K562 (cell line): ENCODE measurements around the gene TUBB4B. TPM values are rescaled to one million over a fixed set of nuclear protein-coding genes. Genes with fewer than 3 reads are reported as not detected.

Source experiments
- ATAC-seq: fragments of 200-7000 bp; cut with Tn5 transposase; 3 replicates; pipeline ENCODE4 v1.9.1; 2020; ENCODE audit warnings: moderate library complexity
- BruUV-seq: library from RNA; stranded (reverse); fragments of 400-500 nt; replicated peaks from 2 replicates; lab custom pipeline; 2021; lab: Mats Ljungman, UMichigan
- CTCF ChIA-PET: fragments of 300-600 bp; formaldehyde crosslinking; extraction: SDS; loops from one replicate; lab custom pipeline; 2021; ENCODE audit warnings: low intra/inter-chr PET ratio; lab: Yijun Ruan, JAX
- POLR2A ChIA-PET: fragments of 300-600, 350-650 bp; sonication (Branson Sonifier 250); formaldehyde crosslinking; extraction: SDS; loops from one replicate; lab custom pipeline; 2021; ENCODE audit warnings: antibody characterized with exemption, inconsistent platforms; lab: Yijun Ruan, JAX
- DNase-seq, 4 experiments: peaks; one replicate each; pipeline versions ENCODE4 v3.0.0 to v3.0.0-alpha.2; 2011 to 2018; ENCODE audit warnings: low spot score in 3 of 4, mixed read lengths in 3 of 4; ENCODE audit errors: extremely low read depth in 1 of 4
- FAIRE-seq: peaks from 2 replicates; lab custom pipeline; 2011; peaks lifted over from hg19 to GRCh38; lab: Jason Lieb, UNC
- H2AFZ ChIP-seq: 2 replicates; pipeline ENCODE4 v1.6.0; 2011; ENCODE audit warnings: low read depth, low read length, control low read depth, inconsistent platforms
- H3K27ac ChIP-seq: fragments of 200-600 bp; 3 replicates; pipeline ENCODE4 v1.8.0; 2011; ENCODE audit warnings: low read depth, mild to moderate bottlenecking, control low read depth, inconsistent platforms, low read length, moderate library complexity, mixed read lengths; ENCODE audit errors: extremely low read depth
- H3K27me3 ChIP-seq, 2 experiments: fragments of 300-600 bp in 1 of 2; 2 replicates in 1 of 2; 3 replicates in 1 of 2; pipeline versions ENCODE4 v1.6.0 to v1.8.0; 2011; ENCODE audit warnings: inconsistent platforms in 2 of 2, low read length in 2 of 2, mild to moderate bottlenecking in 1 of 2, mixed read lengths in 1 of 2, moderate library complexity in 1 of 2; ENCODE audit not compliant: control insufficient read depth in 2 of 2, insufficient read depth in 2 of 2
- H3K36me3 ChIP-seq: fragments of 300-600 bp; 3 replicates; pipeline ENCODE4 v1.8.0; 2011; ENCODE audit warnings: mild to moderate bottlenecking, low read length, inconsistent platforms; ENCODE audit not compliant: control insufficient read depth, insufficient read depth
- H3K4me1 ChIP-seq, 2 experiments: fragments of 200-600 bp in 1 of 2; replicated peaks in 1 of 2; 2 replicates in 1 of 2; 3 replicates in 1 of 2; pipeline versions ENCODE4 v1.5.1 to v1.8.0; 2011; ENCODE audit warnings: inconsistent platforms in 2 of 2, low read length in 2 of 2, mild to moderate bottlenecking in 1 of 2, mixed read lengths in 1 of 2, moderate library complexity in 1 of 2; ENCODE audit not compliant: control insufficient read depth in 2 of 2, insufficient read depth in 2 of 2
- H3K4me2 ChIP-seq: 2 replicates; pipeline ENCODE4 v1.6.1; 2011; ENCODE audit warnings: low read length, control low read depth, inconsistent platforms, mixed read lengths; ENCODE audit not compliant: insufficient read depth
- H3K4me3 ChIP-seq: fragments of 200-600 bp; sonication (generic), shearing (Covaris generic); 2 replicates; pipeline ENCODE4 v1.5.1; 2016; ENCODE audit warnings: control low read depth, inconsistent platforms
- H3K79me2 ChIP-seq: fragments of 200-600 bp; 3 replicates; pipeline ENCODE4 v1.8.0; 2011; ENCODE audit warnings: low read length, inconsistent platforms; ENCODE audit not compliant: control insufficient read depth, insufficient read depth
- H3K9ac ChIP-seq, 2 experiments: 2 replicates each; pipeline versions ENCODE4 v1.6.0 to v1.6.1; 2011; ENCODE audit warnings: low read depth in 2 of 2, low read length in 2 of 2, control low read depth in 1 of 2, inconsistent platforms in 1 of 2, mild to moderate bottlenecking in 1 of 2, mixed read lengths in 1 of 2; ENCODE audit not compliant: insufficient read depth in 1 of 2
- H3K9me1 ChIP-seq: one replicate; pipeline ENCODE4 v1.6.0; 2011; ENCODE audit warnings: inconsistent platforms, mild to moderate bottlenecking, low read length, moderate library complexity; ENCODE audit not compliant: control insufficient read depth, insufficient read depth
- H3K9me3 ChIP-seq: replicated peaks from 2 replicates; pipeline ENCODE4 v1.5.1; 2011; ENCODE audit warnings: low read depth, low read length, inconsistent platforms; ENCODE audit not compliant: control insufficient read depth, insufficient read depth
- H4K20me1 ChIP-seq: replicated peaks from 2 replicates; pipeline ENCODE4 v1.6.1; 2011; ENCODE audit warnings: low read length, inconsistent platforms, mixed read lengths; ENCODE audit not compliant: control insufficient read depth, insufficient read depth
- CC2D1A ChIP-seq: fragments of 450-650 bp; IDR thresholded peaks from 2 replicates; pipeline ENCODE4 v1.6.1; 2017; ENCODE audit warnings: mild to moderate bottlenecking
- KDM1A ChIP-seq, 2 experiments: fragments of 450-650 bp; IDR thresholded peaks; 2 replicates each; pipeline ENCODE4 v1.6.1; 2016; ENCODE audit warnings: mild to moderate bottlenecking in 2 of 2
- NONO ChIP-seq, 2 experiments: fragments of 200-400 bp in 1 of 2; fragments of 450-650 bp in 1 of 2; formaldehyde crosslinking in 1 of 2; IDR thresholded peaks; 2 replicates each; pipeline ENCODE4 v1.6.1; 2017; ENCODE audit warnings: low read depth in 2 of 2, mild to moderate bottlenecking in 2 of 2, moderate library complexity in 2 of 2, low read length in 1 of 2
- PHB2 ChIP-seq: fragments of 450-650 bp; IDR thresholded peaks from 2 replicates; pipeline ENCODE4 v1.6.1; 2017; ENCODE audit warnings: low read depth
- POLR2G ChIP-seq: fragments of 200-400 bp; formaldehyde crosslinking; IDR thresholded peaks from 2 replicates; pipeline ENCODE4 v1.6.1; 2017; ENCODE audit warnings: low read depth, mild to moderate bottlenecking, antibody characterized with exemption, low read length, moderate library complexity
- RFX5 ChIP-seq: IDR thresholded peaks from 2 replicates; pipeline ENCODE4 v1.6.1; 2011; ENCODE audit warnings: low read depth, mild to moderate bottlenecking, improper control_type of control experiment, low read length
- SMARCA4 ChIP-seq: fragments of 450-650 bp; IDR thresholded peaks from 2 replicates; pipeline ENCODE4 v1.6.1; 2016
- WGBS: fragments of 100-300 bp; shearing (Covaris generic); methylation state at CpG from one replicate; pipeline ENCODE4 v1.1.6; 2016; ENCODE audit warnings: low coverage, mixed read lengths; ENCODE audit not compliant: insufficient coverage; ENCODE audit errors: missing lambda C conversion rate; 5-methylcytosine and 5-hydroxymethylcytosine counted together
- in situ Hi-C: fragments of 300-500 bp; cut with MboI; formaldehyde crosslinking; loops from 4 replicates; pipeline ENCODE4 v1.15.0; 2018; ENCODE audit warnings: inconsistent platforms, mixed read lengths
- intact Hi-C: fragments of 100-400 bp; cut with micrococcal nuclease; formaldehyde crosslinking; loops from 2 replicates; pipeline ENCODE4 v1.14.2; 2022
- polyA plus RNA-seq, 8 experiments: library from polyadenylated mRNA; depleted of rRNA in 4 of 8; stranded (reverse) in 5 of 8; unstranded in 3 of 8; fragments of >200 nt; fragmentation: Nextera tagmentation in 2 of 8; fragmentation: Illumina TruSeq in 1 of 8; extraction: Ambion mirVana in 2 of 8; extraction: Trizol in 1 of 8; gene quantifications; 2 replicates each; pipeline versions ENCODE4 v1.2.1 to v1.2.3, GENCODE V29; 2011 to 2014; ENCODE audit warnings: inconsistent platforms in 1 of 8, missing spikeins in 1 of 8
- total RNA-seq, 7 experiments: library from RNA; depleted of rRNA in 6 of 7; stranded (reverse); fragments of >200 nt in 6 of 7; fragmentation: Illumina TruSeq in 2 of 7; extraction: Trizol in 2 of 7; gene quantifications; 2 replicates each; pipeline versions ENCODE4 v1.2.1 to v1.2.3, GENCODE V29; 2011 to 2021; ENCODE audit warnings: low replicate concordance in 1 of 7
- TF ChIP-seq, protein P1 (sequence below): sonication (generic); formaldehyde crosslinking; IDR thresholded peaks from 2 replicates; pipeline ENCODE4 v1.8.0; 2023; ENCODE audit warnings: mild to moderate bottlenecking, missing genetic modification reagents
- TF ChIP-seq, protein P2 (sequence below): fragments of 450-650 bp; IDR thresholded peaks from 2 replicates; pipeline ENCODE4 v1.6.1; 2016; ENCODE audit warnings: missing biosample characterization, missing genetic modification characterization
- TF ChIP-seq, protein P3 (sequence below), 2 experiments: fragments of 450-650 bp; conservative IDR thresholded peaks; 2 replicates each; pipeline ENCODE4 v1.6.1; 2017; ENCODE audit warnings: mild to moderate bottlenecking in 2 of 2, moderate library complexity in 2 of 2

The TUBB4B gene
- total and polyA plus RNA-seq, 9 of the 15 experiments (the other 6 are each of a cell fraction or from before 2014, with no cell fraction given) = 24.1 to 443 (median 268) TPM

- TF ChIP-seq, protein P1, sequence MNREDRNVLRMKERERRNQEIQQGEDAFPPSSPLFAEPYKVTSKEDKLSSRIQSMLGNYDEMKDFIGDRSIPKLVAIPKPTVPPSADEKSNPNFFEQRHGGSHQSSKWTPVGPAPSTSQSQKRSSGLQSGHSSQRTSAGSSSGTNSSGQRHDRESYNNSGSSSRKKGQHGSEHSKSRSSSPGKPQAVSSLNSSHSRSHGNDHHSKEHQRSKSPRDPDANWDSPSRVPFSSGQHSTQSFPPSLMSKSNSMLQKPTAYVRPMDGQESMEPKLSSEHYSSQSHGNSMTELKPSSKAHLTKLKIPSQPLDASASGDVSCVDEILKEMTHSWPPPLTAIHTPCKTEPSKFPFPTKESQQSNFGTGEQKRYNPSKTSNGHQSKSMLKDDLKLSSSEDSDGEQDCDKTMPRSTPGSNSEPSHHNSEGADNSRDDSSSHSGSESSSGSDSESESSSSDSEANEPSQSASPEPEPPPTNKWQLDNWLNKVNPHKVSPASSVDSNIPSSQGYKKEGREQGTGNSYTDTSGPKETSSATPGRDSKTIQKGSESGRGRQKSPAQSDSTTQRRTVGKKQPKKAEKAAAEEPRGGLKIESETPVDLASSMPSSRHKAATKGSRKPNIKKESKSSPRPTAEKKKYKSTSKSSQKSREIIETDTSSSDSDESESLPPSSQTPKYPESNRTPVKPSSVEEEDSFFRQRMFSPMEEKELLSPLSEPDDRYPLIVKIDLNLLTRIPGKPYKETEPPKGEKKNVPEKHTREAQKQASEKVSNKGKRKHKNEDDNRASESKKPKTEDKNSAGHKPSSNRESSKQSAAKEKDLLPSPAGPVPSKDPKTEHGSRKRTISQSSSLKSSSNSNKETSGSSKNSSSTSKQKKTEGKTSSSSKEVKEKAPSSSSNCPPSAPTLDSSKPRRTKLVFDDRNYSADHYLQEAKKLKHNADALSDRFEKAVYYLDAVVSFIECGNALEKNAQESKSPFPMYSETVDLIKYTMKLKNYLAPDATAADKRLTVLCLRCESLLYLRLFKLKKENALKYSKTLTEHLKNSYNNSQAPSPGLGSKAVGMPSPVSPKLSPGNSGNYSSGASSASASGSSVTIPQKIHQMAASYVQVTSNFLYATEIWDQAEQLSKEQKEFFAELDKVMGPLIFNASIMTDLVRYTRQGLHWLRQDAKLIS (CRISPR knock-in tag) = no peak
- TF ChIP-seq CC2D1A (no peak), NONO (IDR thresholded peaks at IDR 0.05; ENCODE audit: low read depth in 2 of 2, low read length in 1 of 2) (no peak), SMARCA4 (no peak), KDM1A (IDR thresholded peaks at IDR 0.05) (no peak), RFX5 (no peak)
Observed at GRCh38 chr9:137251194-137251461, 10.0 kb downstream of the TUBB4B start, which contains the start of gene STPG3 (continued).

DNA sequence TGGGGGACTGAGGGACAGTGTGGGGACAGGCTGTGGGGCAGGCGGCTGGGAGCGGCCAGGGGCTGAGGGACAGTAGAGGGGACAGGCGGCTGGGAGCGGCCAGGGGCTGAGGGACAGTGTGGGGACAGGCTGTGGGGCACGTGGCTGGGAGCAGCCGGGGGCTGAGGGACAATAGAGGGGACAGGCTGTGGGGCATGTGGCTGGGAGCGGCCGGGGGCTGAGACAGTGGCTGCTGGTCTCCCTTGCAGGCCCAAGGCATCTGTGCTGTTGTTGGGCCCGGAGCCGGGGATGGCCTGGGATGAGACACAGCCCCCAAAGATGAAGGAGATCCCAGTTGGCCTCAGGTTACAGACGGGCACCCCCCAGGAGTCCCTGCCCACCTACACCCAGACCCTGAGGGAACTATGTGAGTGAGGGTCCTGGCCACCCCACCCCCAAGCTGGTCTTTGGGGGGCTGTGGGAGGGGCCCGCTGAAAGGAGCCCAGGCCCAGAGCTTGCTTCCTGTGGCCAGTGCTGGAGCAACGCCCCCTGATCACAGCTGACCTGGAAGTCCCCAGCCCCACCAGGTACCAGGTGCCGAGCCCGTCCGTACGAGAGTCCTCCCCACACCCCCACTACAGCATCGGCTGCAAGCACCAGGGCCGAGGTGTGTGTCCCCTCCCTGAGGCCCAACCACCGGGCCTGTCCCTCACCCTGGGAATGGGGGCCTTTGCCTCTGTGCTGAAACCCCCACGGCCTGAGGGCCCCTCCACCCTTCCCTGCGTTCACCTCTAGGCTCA lies 10.6 kb downstream of the TUBB4B start:
- ATAC-seq = no peak
- in situ Hi-C loops = no loop called here
- peak overlapping the region in 1 of 2 experiments; percentile 65; a peak in 2 of 4 replicates for H3K9ac ChIP-seq
- H3K4me2 ChIP-seq = no peak overlapping the region
- peaks cover 7% of the 10 kb centered on the region for H3K36me3 ChIP-seq
- H3K9me1 ChIP-seq = no peaks in the 10 kb centered on the region
- H3K27ac ChIP-seq = no peak overlapping the region
- POLR2A ChIA-PET = interaction anchor here (8.3 kb wide), 1 partner anchor 9 kb away, joined by 221 read pairs; the partner anchor contains the start of gene TUBB4B
- TF ChIP-seq, protein P2, sequence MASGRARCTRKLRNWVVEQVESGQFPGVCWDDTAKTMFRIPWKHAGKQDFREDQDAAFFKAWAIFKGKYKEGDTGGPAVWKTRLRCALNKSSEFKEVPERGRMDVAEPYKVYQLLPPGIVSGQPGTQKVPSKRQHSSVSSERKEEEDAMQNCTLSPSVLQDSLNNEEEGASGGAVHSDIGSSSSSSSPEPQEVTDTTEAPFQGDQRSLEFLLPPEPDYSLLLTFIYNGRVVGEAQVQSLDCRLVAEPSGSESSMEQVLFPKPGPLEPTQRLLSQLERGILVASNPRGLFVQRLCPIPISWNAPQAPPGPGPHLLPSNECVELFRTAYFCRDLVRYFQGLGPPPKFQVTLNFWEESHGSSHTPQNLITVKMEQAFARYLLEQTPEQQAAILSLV (tag) = no peak
- TF ChIP-seq PHB2 (no peak), POLR2G (0 out of 2 replicates have a peak, but pooled peaks have one; percentile 35)
- TF ChIP-seq, protein P3, sequence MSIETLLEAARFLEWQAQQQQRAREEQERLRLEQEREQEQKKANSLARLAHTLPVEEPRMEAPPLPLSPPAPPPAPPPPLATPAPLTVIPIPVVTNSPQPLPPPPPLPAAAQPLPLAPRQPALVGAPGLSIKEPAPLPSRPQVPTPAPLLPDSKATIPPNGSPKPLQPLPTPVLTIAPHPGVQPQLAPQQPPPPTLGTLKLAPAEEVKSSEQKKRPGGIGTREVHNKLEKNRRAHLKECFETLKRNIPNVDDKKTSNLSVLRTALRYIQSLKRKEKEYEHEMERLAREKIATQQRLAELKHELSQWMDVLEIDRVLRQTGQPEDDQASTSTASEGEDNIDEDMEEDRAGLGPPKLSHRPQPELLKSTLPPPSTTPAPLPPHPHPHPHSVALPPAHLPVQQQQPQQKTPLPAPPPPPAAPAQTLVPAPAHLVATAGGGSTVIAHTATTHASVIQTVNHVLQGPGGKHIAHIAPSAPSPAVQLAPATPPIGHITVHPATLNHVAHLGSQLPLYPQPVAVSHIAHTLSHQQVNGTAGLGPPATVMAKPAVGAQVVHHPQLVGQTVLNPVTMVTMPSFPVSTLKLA (conservative IDR thresholded peaks at IDR 0.05) = no peak
- TF ChIP-seq, all 486 proteins: peak for 1
- CTCF ChIA-PET = no interaction called here
- no TSS peak for BruUV-seq
- peaks cover 13 to 74% of the 10 kb centered on the region in 2 experiments for H3K4me1 ChIP-seq
- H4K20me1 ChIP-seq = no peaks in the 10 kb centered on the region; the same call in 1 of the 2 replicates
- DNase-seq (no peak), FAIRE-seq (no peak)
- WGBS = 78% methylated on average over 13 of the region's 22 CpGs
- H3K9me3 ChIP-seq = no peaks in the 10 kb centered on the region
- no peak overlapping the region for H2AFZ ChIP-seq
- no peak overlapping the region for H3K4me3 ChIP-seq
- intact Hi-C loops = no loop called here
- peaks cover 27% of the 10 kb centered on the region for H3K79me2 ChIP-seq
- no peaks in the 10 kb centered on the region for H3K27me3 ChIP-seq
